Measurements from ENCODE around the gene TIMP1. TPM values are rescaled to one million over a fixed set of nuclear protein-coding genes. Genes with fewer than 3 reads are reported as not detected.

TIMP1 gene
- total and polyA plus RNA-seq, 2 experiments from 2014 or later = 671 to 5,452 TPM

DNA sequence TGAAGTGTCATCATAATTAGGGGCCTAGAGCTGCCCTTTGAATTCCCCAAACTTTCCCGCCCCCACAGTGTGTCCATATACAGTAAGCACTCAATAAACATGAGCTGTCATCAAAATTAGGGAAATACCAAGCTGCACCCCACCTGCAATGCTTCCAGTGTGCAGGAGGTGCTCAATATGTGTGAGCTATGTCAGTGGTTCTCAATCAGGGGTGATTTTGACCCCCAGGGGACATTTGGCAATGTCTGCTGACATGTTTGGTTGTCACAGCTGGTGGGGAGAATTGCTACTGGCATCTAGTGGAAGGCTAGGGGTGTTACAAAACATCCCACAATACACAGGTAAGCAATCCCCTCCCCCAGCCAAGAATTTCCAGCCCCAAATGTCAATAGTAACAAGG lies 46.7 kb downstream of the TIMP1 start:
- Histone ChIP-seq H3K36me3 (replicated peaks; ENCODE audit: insufficient read depth, low read depth) (no peaks in the 10 kb centered on the region), H3K27me3 (no peaks in the 10 kb centered on the region), H3K9me3 (ENCODE audit: low read depth) (no peaks in the 10 kb centered on the region), H3K4me1 (ENCODE audit: insufficient read depth) (no peaks in the 10 kb centered on the region), H3K27ac (no peak overlapping the region), H2AFZ (no peak overlapping the region), H3K4me3 (no peak overlapping the region), H3K4me2 (no peak overlapping the region), H4K20me1 (ENCODE audit: insufficient read depth, poor library complexity, severe bottlenecking) (no peaks in the 10 kb centered on the region), H3K9me2 (replicated peaks; ENCODE audit: insufficient read depth) (no peaks in the 10 kb centered on the region), H3K79me2 (no peaks in the 10 kb centered on the region)
- WGBS (ENCODE audit: low lambda C conversion rate, missing lambda C conversion rate) = 63% methylated on average over 1 of the region's 1 CpG
- no peak for TF ChIP-seq EZH2phosphoT487 (IDR thresholded peaks at IDR 0.05; ENCODE audit: low read depth, severe bottlenecking, unreplicated experiment)
- TF ChIP-seq EZH2 (IDR thresholded peaks at IDR 0.05; ENCODE audit: borderline replicate concordance) = no peak
- TF ChIP-seq, protein P1, sequence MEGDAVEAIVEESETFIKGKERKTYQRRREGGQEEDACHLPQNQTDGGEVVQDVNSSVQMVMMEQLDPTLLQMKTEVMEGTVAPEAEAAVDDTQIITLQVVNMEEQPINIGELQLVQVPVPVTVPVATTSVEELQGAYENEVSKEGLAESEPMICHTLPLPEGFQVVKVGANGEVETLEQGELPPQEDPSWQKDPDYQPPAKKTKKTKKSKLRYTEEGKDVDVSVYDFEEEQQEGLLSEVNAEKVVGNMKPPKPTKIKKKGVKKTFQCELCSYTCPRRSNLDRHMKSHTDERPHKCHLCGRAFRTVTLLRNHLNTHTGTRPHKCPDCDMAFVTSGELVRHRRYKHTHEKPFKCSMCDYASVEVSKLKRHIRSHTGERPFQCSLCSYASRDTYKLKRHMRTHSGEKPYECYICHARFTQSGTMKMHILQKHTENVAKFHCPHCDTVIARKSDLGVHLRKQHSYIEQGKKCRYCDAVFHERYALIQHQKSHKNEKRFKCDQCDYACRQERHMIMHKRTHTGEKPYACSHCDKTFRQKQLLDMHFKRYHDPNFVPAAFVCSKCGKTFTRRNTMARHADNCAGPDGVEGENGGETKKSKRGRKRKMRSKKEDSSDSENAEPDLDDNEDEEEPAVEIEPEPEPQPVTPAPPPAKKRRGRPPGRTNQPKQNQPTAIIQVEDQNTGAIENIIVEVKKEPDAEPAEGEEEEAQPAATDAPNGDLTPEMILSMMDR (IDR thresholded peaks at IDR 0.05; ENCODE audit: poor library complexity) = no peak
- no peak for DNase-seq (ENCODE audit: low spot score)

DNA sequence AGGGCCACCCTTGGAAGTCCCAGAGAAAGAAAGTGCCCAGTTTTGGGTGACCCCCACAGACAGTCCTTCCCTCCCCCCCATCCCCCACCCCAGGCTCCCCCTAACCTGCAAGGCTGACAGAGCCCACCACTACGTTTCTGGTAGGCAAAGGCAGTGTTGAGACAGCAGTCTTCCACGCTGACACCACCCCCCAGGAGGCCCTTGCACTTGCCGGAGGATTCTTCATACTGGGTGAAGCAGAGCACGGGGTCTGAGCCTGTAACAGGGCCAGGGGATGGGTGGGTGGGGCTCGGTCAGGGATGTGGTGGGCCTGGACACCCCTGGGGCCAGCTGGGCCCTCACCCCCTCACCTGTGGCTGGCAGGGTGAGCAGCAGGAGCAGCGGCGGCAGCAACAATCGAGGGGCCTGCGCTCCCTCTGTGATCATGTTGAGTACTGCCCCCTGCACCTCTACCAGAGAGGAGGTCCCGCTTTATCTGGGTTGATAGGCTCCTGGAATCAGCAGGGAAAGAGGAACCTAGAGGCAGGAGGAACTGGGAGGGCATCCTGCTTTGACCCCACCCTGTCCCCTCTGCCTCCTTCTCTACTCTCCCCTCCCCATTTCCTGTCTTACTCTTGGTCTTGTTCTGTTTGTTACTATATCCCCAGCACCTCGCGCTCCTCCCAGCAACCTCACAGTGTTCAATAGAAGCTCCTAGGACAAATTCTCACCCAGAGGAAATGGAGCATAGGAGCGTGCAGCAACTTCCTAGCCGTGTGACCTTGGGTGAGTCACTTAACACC lies 47.4 kb downstream of the TIMP1 start, which contains the start of gene CFP:
CFP (minus strand) TSS at position 512 of the 782 bp plus-strand sequence; CDS start at position 426, 86 bp downstream.
- DNase-seq (ENCODE audit: low spot score) = no peak
- Histone ChIP-seq H3K27ac (no peak within 1 kb of the TSS), H3K36me3 (replicated peaks; ENCODE audit: insufficient read depth, low read depth) (no peaks in the 10 kb centered on the region), H3K79me2 (no peaks in the 10 kb centered on the region), H3K9me2 (replicated peaks; ENCODE audit: insufficient read depth) (no peaks in the 10 kb centered on the region), H2AFZ (no peak within 1 kb of the TSS), H4K20me1 (ENCODE audit: insufficient read depth, poor library complexity, severe bottlenecking) (no peaks in the 10 kb centered on the region), H3K4me1 (ENCODE audit: insufficient read depth) (no peaks in the 10 kb centered on the region), H3K4me2 (no peak within 1 kb of the TSS), H3K9me3 (ENCODE audit: low read depth) (no peaks in the 10 kb centered on the region), H3K27me3 (no peaks in the 10 kb centered on the region), H3K4me3 (no peak within 1 kb of the TSS)
- TF ChIP-seq EZH2phosphoT487 (IDR thresholded peaks at IDR 0.05; ENCODE audit: low read depth, severe bottlenecking, unreplicated experiment) (no peak), EZH2 (IDR thresholded peaks at IDR 0.05; ENCODE audit: borderline replicate concordance) (no peak)
- TF ChIP-seq, protein P1 (IDR thresholded peaks at IDR 0.05; ENCODE audit: poor library complexity) = no peak
- WGBS (ENCODE audit: low lambda C conversion rate, missing lambda C conversion rate) = 76% methylated on average over 13 of the region's 14 CpGs

DNA sequence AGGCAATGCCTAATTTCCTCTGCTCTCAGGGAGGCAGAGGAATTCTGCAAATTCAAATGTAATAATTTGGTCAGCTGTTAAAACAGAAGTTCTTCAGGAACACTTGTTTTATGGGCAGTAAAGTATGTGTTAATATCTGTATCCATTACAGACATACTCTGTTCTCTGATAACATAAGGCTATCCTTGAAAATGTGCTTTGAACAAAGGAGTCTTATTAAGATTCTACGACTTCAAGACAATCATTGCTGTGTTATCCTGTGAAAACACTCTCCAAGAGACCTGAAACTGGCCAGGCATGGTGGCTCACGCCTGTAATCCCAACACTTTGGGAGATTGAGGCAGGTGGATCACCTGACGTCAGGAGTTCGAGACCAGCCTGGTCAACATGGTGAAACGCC lies 49.4 kb downstream of the TIMP1 start:
- Histone ChIP-seq H4K20me1 (ENCODE audit: insufficient read depth, poor library complexity, severe bottlenecking) (no peaks in the 10 kb centered on the region), H3K9me3 (ENCODE audit: low read depth) (no peaks in the 10 kb centered on the region)
- WGBS (ENCODE audit: low lambda C conversion rate, missing lambda C conversion rate) = 73% methylated on average over 5 of the region's 5 CpGs

More for the DNA sequence above, 49.4 kb downstream of the TIMP1 start:
- Histone ChIP-seq H3K79me2 (no peaks in the 10 kb centered on the region), H3K36me3 (replicated peaks; ENCODE audit: insufficient read depth, low read depth) (no peaks in the 10 kb centered on the region), H2AFZ (no peak overlapping the region), H3K27me3 (no peaks in the 10 kb centered on the region), H3K9me2 (replicated peaks; ENCODE audit: insufficient read depth) (no peaks in the 10 kb centered on the region), H3K4me1 (ENCODE audit: insufficient read depth) (no peaks in the 10 kb centered on the region), H3K27ac (no peak overlapping the region), H3K4me3 (no peak overlapping the region), H3K4me2 (no peak overlapping the region)
- DNase-seq (ENCODE audit: low spot score) = no peak
- TF ChIP-seq EZH2phosphoT487 (IDR thresholded peaks at IDR 0.05; ENCODE audit: low read depth, severe bottlenecking, unreplicated experiment) = no peak
- TF ChIP-seq EZH2 (IDR thresholded peaks at IDR 0.05; ENCODE audit: borderline replicate concordance) = no peak
- TF ChIP-seq, protein P1 (IDR thresholded peaks at IDR 0.05; ENCODE audit: poor library complexity) = no peak

Measured in hepatocyte (in vitro differentiated cells).